CD1c-positive myeloid dendritic cell (primary cell): ENCODE data around the gene ZC2HC1C.
"Not testable (repeated sequence)": the region's sequence is repeated elsewhere in the genome, so short reads cannot be mapped to it uniquely, and the experiment has no call there.

Experiments used
- DNase-seq: peaks from one replicate; pipeline ENCODE4 v3.0.0-alpha.2; 2016; ENCODE audit errors: extremely low spot score

Gene ZC2HC1C

DNA sequence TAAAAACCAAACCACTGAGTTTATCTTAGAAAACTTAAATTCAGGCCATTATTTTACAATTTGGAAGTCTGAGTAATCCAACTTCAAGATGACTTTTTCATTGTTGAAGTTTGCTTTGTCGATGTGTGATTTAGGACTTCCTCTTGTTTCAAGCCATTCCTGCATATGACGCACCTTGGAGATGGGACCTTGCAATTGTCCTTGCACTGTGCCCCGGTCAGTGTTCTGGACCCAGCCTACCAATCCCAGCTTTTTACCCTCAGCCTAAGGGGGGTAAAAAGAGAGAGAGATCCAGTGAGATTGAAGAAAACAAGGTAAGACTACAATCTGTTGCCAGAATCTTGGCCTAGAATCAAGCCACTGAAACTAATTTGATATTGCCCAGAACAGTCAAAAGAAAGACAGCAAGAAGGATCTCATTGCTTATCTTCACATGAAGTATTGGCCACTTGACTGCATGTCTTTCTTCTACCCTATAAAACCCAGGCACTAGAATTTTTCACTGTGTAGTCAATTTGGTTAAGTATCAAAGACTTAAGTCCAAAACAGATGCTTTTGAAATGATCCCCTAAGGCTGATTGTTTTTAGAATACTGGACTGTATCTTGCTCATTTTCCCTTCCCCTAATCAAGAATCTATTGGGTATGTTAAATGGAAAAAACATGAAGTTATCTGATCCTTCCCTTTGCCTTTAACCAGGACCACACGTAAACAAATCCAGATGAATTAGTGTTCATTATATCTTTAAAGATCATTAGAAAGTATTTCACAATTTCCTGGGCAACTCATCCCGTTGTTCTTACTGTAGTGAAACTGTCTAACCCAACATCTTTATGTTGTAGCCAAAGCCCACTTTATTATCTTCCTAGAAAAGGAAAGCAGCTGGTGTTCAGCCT is 15.8 kb upstream of the ZC2HC1C start:
- no peak for DNase-seq

DNA sequence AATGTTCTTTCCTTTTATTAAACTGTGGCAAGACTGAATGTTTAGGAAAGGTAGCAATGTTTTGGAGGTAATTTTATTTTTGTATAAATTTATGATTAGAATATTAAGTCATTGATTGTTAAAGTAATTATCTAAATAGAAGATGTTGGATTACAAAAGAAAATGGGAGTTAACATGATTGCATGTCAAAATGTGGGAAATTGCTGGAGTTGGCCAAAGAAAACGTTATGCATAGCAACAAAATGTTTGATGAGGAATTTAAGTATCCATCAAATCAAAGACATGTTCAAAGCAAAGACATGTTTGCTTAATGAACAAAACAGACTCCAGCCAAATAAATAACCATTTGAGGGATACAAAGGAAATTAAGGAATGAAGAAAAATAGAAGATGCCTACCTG is 15.0 kb upstream of the ZC2HC1C start:
- DNase-seq, result no peak

DNA sequence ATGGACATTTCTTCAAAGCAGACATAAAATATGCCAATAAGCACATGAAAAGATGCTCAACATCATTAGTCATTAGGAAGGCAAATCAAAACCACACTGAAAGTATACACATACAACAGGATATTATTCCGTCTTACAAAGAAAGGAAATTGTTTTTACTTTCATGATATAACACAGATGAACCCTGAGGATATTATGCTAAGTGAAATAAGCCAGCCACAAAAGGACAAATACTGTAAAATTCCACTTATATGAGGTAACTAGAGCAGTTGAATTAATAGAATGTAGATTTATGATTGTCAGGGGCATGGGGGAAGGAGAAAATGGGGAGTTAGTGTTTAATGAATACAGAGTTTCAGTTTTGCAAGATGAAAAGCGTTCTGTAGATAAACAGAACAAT is 9.8 kb upstream of the ZC2HC1C start:
- no peak for DNase-seq

DNA sequence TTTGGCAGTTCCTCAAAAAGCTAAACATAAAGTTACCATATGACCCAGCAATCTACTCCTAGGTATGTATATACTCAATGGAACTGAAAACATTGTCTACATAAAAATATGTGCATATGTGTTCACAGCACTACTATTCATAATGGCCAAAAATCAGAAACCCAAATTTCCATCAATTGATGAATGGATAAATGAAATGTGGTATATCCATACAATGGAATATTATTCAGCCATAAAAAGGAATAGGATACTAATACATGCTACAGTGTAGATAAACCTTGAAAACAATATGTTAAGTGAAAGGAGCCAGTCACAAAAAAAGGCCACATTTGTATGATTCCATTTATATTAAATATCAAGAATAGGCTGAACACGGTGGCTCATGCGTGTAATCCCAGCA is 9.0 kb upstream of the ZC2HC1C start:
- no peak for DNase-seq

DNA sequence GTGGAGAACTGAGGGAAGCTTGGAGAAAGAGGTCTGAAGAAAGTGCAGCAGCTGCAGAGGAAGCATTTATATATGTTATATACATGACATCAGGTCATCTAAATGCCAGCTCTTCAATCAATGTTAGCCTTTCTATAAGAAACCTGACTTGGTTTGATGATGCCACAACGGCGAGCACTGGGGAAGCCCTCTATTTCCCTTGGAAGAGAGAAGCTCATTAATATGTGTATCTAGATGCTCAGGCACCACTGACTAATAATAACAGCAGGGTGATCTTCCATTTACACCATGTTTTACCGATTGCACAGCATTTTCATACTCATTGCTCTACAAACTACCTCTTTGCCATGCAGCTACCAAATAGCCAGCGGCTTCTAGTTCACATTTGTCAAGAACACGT is 6.4 kb upstream of the ZC2HC1C start:
- DNase-seq, result no peak

DNA sequence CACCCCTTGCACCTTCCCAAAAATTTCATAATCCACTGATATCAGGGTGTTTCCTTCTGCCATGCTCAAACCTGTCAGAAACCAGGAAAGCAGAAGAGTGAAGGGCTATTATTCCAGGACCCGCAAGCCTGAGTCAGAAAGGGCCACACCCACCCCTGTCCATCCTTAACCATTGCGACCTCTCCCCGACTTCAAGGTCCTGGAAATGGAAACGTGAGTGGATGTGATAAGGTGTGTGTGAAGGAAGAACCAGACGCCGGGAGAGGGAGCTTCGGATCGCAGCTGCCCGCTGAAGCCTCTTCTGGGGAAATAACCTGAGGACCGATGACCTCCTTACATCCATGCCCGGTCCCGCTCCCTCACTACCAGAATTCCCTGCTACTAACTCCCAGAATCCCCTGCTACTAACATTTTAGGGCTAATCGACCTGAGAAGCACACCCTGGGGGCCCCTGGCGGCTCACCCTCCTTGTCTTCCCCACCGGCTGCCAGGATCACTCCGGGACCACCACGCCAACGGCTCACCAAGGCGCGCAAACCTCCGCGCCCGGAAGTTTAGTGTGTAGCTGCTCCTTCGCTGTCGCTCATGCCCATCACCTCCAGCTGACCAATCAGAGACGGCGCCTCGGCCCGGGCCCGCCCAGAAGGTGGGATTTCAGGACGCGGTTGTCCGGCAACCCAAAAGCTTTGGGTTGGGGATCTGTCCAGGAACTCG is 5.8 kb upstream of the ZC2HC1C start, which contains the start of gene ACYP1:
ACYP1 (minus strand) TSS at position 534 of the 714 bp plus-strand sequence; CDS start at position 63, 471 bp downstream.
- DNase-seq, result peak; percentile 93

DNA sequence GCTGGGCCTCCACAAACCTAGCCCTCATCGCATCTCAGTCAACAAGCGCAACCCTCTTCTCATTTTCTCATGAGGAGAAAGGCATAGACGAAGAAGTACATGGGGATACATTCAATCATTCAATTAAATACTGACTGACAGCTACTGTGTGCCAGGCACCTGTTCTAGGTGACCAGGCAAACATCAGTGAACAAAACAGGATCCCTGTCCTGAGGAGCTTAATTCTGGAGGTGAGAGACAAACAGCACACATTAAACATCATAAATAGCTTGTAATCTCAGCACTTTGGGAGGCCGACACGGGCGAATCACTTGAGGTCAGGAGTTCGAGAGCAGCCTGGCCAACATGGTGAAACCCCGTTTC is 5.3 kb upstream of the ZC2HC1C start:
- DNase-seq, result no peak

DNA sequence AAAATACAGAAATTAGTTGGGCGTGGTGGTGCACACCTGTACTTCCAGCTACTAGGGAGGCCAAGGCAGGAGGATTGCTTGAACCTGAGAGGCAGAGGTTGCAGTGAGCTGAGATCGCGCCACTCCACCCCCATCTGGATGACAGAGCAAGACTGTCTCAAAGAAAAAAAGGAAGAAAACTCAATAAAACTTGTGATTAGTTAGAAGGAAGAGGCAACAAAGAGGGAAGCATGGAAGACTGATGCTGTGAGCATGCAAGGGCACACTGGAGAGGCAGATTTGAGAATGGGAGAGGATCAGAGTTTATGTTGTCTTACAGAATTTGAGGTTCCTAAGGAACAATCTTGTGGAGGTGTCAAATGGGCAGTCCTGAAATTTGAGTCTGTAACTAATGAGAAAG is 2.8 kb upstream of the ZC2HC1C start:
- DNase-seq, result peak; percentile 64

DNA sequence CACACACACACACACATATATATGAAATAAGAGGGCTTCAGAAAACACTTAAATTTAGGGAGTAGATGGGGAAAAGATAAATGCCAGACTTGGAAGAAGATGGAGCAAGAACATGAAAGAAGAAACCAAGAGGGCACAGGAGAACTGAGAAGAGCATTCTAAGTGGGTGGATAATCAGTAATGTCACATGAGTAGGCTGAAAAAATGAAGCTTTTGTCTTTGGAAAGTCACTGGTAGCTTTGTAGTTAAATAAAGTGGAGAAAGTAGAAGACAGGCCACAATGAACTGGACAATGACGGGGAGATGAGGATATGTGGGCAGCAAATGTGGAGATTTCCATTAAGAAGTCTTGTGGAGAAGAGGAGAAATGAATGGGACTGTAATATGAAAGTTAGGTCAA is 2.2 kb upstream of the ZC2HC1C start:
- DNase-seq, result peak; percentile 47

DNA sequence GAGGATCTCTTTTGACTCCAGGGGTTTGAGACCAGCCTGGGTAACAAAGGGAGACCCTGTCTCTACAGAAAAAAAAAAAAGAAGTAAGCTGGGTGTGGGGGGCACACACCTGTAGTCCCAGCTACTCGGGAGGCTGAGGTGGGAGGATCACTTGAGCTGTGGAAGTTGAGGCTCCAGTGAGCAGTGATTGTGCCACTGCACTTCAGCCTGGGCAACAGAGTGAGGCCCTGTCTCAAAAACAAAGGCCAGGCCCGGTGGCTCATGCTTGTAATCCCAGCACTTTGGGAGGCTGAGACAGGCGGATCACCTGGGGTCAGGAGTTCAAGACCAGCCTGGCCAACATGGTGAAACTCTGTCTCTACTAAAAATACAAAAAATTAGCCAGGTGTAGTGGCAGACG is 1.7 kb upstream of the ZC2HC1C start:
- DNase-seq, result not testable (repeated sequence)

DNA sequence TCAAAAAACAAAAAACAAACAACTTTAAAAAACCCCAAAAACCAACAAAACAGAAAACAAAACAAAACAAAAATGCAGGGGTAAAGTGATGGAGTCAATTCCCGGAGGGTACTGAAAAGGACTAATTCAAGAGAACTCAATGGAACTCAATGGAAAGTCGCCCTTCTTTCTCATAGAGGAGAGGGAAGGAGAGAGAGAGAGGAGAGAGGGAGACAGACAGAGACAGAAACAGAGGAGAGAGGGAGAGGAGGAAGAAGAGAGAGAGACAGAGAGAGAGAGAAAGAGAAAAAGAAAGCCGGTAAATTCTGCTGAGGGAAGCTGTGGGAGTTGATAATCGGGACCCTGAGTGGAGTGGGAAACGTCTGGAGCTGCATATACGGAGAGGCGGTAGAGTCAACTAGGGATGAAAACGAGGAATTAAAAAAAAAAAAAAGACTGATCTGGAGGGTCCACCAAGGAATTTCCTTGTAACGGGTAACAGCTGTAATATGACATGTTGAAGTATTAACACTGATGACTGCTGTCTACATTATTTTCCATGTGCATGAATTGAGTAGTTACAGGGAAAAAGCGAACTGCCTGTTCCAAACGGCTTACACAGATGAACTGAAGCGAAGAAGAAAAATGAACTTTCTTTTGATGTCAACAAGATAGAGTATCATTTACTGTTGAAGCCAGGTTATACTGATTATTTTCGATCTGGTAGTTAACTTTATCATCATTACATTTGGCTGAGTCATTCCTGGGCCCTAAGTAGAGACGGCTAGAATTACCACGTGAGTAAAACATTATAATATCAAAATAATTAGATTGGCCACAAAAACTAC is 934 bp upstream of the ZC2HC1C start:
- DNase-seq, result no peak

DNA sequence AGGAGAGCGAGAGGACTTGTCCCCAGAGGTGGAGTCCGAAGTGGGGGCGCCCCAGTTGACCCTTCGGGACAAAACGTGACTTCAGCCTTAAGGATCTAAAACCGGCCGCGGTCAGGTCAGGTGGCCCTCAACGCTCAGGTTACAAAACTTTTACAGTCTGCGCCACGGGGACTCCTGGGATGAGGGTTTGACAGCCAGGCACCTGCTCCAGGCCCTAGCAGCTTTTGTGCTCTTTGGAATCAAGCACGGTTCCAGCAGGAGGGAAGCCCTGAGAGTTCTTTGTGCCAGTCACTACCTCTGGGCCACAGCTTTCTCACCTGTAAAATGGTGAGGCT is 337 bp downstream of the ZC2HC1C start:
- DNase-seq, result no peak

DNA sequence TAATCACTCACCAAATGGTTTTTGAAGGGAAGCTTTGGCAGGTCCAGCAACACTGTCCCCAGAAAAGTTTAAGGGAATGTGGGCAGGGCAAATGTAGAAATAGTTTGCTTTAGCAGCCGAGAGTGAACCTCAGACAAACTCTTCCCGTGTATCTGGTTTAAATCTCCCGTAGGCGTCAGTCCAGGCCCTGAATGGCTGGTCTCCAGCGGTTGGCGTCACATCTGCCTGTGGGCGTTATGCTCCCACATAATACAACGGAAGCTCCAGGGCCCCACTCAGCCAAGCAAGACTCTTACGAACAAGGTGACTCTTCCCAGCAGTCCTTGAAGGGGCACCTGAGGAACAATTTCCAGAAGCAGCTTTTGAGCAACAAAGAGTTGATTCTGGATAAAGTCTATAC is 942 bp downstream of the ZC2HC1C start:
- peak; percentile 46 for DNase-seq

DNA sequence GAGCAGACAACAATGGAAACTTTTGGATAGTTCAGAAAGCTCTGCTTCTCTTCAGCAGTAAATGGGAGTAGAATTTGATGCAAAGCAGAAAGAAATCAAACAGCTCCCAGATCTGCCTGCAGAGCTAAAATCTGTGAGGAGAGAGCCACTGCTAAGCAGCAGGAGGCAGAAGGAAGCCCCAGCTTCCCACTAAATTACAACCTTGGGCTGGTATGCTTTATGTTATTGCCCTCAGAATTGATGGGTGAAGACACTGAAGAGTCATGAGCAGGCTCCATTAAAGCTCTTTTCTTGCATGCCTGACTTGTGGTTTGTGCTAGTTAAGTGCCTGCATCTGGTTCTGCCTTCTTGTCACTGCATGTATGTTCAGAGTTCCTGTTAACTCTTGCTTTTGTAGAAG is 8.4 kb downstream of the ZC2HC1C start:
- DNase-seq, result no peak

DNA sequence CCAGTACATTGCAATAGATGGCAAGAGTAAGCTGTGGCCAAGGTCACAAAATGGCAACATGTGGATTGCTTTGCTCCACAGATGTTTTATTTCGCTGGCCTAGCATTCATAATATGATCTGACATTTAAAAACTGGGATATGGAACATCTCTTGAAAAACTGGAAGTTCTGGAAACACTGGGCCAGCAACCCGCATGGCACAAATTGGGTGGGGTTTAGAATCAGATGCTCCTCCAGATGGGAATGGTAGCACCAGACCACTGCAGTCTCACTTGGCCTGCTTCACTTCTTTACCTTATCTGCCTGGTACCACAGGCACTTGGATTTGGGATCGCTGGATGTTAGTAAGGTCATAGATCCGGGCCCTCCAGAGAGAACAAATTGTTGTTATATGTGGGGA is 10.1 kb downstream of the ZC2HC1C start:
- DNase-seq, result no peak

DNA sequence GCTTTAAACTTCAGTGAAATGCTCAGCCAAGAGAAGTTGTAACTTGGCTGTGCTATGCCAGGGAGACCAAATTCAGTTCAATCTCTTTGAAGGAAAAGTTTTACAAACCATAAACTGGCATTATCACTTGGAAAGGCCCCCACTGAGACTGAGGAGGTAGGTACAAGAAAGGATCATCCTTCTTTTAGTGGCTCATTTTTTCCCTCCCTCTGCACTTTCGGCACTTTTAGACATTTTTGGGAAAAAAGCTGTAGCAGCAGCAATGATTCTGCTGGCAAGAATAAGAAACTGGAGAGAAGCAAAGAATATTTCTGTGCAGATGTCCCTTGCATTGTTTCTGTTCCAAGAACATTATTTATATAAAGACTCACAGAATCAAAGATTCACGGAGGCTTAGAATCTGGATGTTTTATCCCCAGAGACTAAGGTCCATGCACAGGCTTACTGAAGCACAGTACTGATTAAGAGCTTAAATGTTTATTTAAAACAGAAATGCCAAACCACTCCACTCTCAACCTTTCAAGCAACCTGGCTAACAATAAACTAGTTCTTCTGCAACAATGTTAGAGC is 12.3 kb downstream of the ZC2HC1C start:
- DNase-seq, result no peak

DNA sequence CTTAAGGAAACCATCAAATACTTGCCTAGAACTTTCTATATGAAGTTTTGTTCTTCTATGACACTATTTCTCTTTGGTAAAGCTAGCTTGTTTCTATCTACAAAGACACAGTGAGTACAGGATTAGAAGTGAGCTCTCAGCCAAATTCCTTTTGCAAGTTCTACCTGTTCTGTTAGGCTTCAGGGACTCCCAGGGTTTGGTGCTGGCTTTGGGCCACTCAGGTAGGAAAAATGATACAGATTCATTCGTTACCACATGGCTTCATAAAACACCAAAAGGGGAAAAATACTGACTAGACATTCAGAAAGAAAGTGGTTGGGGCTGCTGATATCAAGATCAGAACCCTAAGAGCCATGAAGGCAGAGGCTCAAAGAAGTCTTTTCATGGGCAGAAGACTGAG is 13.8 kb downstream of the ZC2HC1C start:
- no peak for DNase-seq

DNA sequence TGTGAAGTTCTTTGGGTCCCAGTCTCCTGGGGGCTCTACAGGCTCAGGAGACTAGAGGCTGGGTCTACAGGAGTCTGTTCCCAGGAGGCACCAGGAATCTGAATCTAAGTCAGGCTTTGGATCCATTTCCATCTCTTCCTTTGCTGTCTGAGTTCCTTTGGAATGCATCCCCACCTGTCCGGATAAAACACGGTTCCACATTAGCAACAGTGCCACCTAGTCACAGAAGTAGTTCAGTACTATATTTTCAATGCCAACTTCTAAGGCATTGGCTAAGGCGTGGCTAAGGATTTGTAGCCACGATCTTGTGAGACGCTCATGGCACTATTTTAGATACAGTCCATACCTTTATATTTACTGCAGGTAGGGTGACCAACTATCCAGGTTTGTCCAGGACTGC is 15.1 kb downstream of the ZC2HC1C start:
- DNase-seq, result no peak

DNA sequence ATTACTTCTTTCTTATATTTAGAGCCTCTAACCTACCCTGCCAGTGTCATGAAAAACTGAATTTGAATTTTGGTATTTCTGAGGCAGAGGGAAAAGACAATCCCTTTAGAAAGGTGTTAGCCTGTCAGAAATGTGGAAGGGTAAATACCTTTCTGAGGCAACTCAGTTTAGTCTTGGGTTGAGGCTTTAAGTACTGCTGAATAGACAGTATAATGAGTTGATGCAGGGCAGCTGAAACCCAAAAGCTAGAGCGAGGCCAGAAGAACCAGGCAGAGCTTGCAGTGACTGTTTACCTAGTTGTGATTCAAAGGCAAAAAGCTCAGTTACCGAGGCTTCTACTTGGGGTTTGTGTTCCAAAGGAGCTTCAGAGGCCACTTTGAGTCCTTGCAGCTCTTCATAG is 18.7 kb downstream of the ZC2HC1C start:
- DNase-seq, result no peak

DNA sequence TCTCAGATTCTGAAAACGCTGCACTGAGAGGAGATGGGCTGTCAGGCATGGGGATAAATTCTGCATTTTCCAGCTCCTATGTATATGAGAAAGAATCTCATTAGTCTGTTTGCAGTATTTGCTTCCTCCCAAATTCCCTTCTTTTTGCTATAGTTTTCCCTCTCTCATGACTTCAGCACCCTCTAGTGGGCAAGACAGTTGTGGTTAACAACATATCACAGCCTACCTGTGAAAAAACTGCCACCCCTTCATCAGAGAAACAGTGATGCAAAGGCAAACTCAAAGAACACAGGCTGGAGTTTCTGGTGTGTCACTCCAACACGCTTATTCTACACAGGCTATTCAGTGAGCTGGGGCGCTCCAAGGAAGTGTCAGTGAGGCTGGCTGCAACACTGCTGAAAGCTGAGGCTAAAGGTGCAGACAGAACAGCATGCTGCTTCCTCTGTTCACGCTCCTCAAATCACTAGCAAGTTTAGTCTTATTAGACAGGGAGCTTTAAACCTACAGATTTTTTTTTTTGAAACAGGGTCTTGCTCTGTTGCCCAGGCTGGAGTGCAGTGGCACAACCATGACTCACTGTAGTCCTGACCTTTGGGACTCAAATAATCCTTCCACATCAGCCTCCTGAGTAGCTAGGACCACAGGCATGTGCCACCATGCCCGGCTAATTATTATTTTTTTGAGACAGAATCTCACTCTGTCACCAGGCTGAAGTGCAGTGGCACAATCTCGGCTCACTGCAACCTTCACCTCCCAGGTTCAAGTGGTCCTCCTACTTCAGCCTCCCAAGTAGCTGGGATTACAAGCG is 19.3 kb downstream of the ZC2HC1C start:
- peak; percentile 61 for DNase-seq

DNA sequence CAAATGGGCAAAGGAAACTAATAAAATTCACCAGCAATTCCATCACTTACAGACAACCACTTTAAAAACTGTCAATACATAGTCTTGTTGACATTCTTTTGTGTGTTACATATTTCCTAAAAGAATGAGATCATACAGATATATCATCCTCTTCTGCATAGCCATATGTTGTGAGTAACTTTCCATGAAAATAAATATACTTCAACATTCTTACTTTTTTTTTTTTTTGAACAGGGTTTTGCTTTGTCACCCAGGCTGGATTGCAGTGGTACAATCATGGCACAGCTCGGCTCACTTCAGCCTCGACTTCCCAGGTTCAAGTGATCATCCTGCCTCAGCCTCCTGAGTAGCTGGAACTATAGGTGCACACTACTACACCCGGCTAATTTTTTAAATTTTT is 20.9 kb downstream of the ZC2HC1C start:
- DNase-seq, result no peak
